ENCODE measurements around the gene GABRP.

The GABRP gene

GRCh38 chr5:170843870-170844269 lies 60.3 kb downstream of the GABRP start:
- in situ Hi-C loops (cut with HindIII; ENCODE audit: low pct_ligation_motif_present, low pct_unique_long_range_greater_than_20kb, low sequenced_read_pairs), result no loop called here
- DNase-seq, result no peak

- in situ Hi-C loops (cut with HindIII; ENCODE audit: low pct_ligation_motif_present, low pct_unique_long_range_greater_than_20kb, low sequenced_read_pairs), result no loop called here
- DNase-seq, result no peak
Measured at GRCh38 chr5:170844651-170845050, 61.1 kb downstream of the GABRP start.

- in situ Hi-C loops (cut with HindIII; ENCODE audit: low pct_ligation_motif_present, low pct_unique_long_range_greater_than_20kb, low sequenced_read_pairs), result no loop called here
- no peak for DNase-seq
Measured at GRCh38 chr5:170846416-170846815, 62.9 kb downstream of the GABRP start.

- no peak for DNase-seq
- in situ Hi-C loops (cut with HindIII; ENCODE audit: low pct_ligation_motif_present, low pct_unique_long_range_greater_than_20kb, low sequenced_read_pairs), result no loop called here
Measured at GRCh38 chr5:170846846-170847245, 63.3 kb downstream of the GABRP start.

GRCh38 chr5:170848033-170848432 lies 64.5 kb downstream of the GABRP start:
- in situ Hi-C loops (cut with HindIII; ENCODE audit: low pct_ligation_motif_present, low pct_unique_long_range_greater_than_20kb, low sequenced_read_pairs), result no loop called here
- no peak for DNase-seq

GRCh38 chr5:170849374-170849773 lies 65.8 kb downstream of the GABRP start:
- in situ Hi-C loops (cut with HindIII; ENCODE audit: low pct_ligation_motif_present, low pct_unique_long_range_greater_than_20kb, low sequenced_read_pairs), result no loop called here
- DNase-seq, result no peak

- in situ Hi-C loops (cut with HindIII; ENCODE audit: low pct_ligation_motif_present, low pct_unique_long_range_greater_than_20kb, low sequenced_read_pairs), result no loop called here
- DNase-seq, result no peak
Measured at GRCh38 chr5:170854566-170854965, 71.0 kb downstream of the GABRP start.

GRCh38 chr5:170857066-170857465 lies 73.5 kb downstream of the GABRP start:
- no peak for DNase-seq
- in situ Hi-C loops (cut with HindIII; ENCODE audit: low pct_ligation_motif_present, low pct_unique_long_range_greater_than_20kb, low sequenced_read_pairs), result no loop called here

GRCh38 chr5:170860415-170860814 lies 76.9 kb downstream of the GABRP start:
- in situ Hi-C loops (cut with HindIII; ENCODE audit: low pct_ligation_motif_present, low pct_unique_long_range_greater_than_20kb, low sequenced_read_pairs), result no loop called here
- DNase-seq, result no peak

- peak; percentile 2 for DNase-seq
- in situ Hi-C loops (cut with HindIII; ENCODE audit: low pct_ligation_motif_present, low pct_unique_long_range_greater_than_20kb, low sequenced_read_pairs), result no loop called here
Measured at GRCh38 chr5:170860818-170861666, 77.5 kb downstream of the GABRP start.

GRCh38 chr5:170861667-170861916 lies 78.1 kb downstream of the GABRP start:
- no peak for DNase-seq
- in situ Hi-C loops (cut with HindIII; ENCODE audit: low pct_ligation_motif_present, low pct_unique_long_range_greater_than_20kb, low sequenced_read_pairs), result no loop called here

GRCh38 chr5:170861917-170862766 lies 78.6 kb downstream of the GABRP start, which contains the start of gene RANBP17:
TSS of gene RANBP17 (plus strand) at chr5:170862018.
- in situ Hi-C loops (cut with HindIII; ENCODE audit: low pct_ligation_motif_present, low pct_unique_long_range_greater_than_20kb, low sequenced_read_pairs), result no loop called here
- peak; percentile 76 for DNase-seq

GRCh38 chr5:170863646-170864045 lies 80.1 kb downstream of the GABRP start:
- in situ Hi-C loops (cut with HindIII; ENCODE audit: low pct_ligation_motif_present, low pct_unique_long_range_greater_than_20kb, low sequenced_read_pairs), result no loop called here
- no peak for DNase-seq
